ENCODE data around the gene GALNT1. TPM values are rescaled to one million over a fixed set of nuclear protein-coding genes. Genes with fewer than 3 reads are reported as not detected.
"Not testable (repeated sequence)": the region's sequence is repeated elsewhere in the genome, so short reads cannot be mapped to it uniquely, and the experiment has no call there.

Gene GALNT1
- total RNA-seq, 4 donors from 2014 or later: 42.7 to 59.7 (median 54.1) TPM

DNA sequence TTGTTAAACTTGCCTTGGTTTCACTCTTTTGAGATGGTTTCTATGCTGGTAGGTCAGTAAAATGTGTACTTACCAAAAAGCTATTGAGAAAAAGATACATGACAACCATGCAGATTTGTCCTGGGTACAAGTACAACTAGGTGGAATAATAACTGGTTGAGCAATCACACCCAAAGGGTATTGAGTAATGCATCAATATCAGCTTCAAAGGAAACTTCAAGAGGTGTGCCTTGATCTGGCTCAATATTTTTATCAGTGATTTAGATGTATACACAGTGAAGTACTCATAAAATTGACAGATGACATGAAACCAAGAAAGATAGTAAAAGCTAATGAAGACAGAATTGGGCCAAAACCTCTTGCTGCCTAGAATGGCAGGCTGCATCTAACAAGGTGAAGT lies 21.7 kb upstream of the GALNT1 start:
- TF ChIP-seq CTCF (IDR thresholded peaks at IDR 0.05): no peak
- ATAC-seq (ENCODE audit: low FRiP score) (no peak), DNase-seq (ENCODE audit: low spot score) (no peak)

DNA sequence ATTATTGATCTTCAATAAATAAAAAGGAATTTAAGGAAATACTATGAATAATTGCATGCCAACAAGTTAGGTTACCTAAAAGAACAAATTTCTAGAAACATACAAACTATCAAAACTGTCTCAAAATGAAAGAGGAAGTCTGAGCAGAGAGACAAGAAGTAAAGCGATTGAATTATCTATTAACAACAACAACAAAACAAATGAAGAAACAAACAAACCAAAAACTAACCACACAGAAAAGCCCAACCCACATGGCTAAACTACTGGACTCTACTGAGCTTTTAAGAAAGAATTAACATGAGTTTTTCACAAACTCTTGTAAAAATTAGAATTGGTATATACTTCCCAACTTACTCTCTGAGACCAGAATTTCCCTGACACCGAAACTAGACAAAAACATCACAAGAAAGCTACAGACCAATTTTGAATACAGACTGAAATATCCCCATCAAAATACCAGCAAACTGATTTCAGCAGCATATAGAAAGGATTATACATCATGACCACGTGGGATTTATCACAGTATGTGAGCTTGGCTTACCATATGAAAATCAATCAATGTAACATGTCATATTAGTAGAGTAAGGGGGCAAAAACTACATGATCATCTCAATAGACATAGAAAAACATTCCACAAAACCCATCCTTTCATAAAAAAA lies 16.6 kb upstream of the GALNT1 start:
- DNase-seq (ENCODE audit: low spot score) (no peak), ATAC-seq (ENCODE audit: low FRiP score) (no peak)
- TF ChIP-seq CTCF (IDR thresholded peaks at IDR 0.05): no peak

DNA sequence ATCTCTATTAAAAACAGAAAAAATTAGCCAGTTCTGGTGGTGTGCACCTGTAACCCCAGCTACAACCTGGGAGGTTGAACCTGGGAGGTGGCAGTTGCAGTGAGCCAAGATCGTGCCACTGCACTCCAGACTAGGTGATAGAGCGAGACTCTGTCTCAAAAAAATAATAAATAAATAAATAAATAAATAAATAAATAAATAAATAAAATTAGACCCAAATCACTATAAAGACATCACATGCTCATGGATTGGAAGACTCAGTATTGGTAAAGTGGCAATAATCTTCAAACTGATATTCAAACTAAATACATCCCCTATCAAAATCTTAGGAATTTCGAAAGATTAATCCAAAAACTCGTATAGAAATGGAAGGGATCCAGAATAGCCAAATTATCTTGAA lies 15.5 kb upstream of the GALNT1 start:
- no peak for TF ChIP-seq CTCF (IDR thresholded peaks at IDR 0.05)
- no peak for ATAC-seq (ENCODE audit: low FRiP score)
- no peak for DNase-seq (ENCODE audit: low spot score)

DNA sequence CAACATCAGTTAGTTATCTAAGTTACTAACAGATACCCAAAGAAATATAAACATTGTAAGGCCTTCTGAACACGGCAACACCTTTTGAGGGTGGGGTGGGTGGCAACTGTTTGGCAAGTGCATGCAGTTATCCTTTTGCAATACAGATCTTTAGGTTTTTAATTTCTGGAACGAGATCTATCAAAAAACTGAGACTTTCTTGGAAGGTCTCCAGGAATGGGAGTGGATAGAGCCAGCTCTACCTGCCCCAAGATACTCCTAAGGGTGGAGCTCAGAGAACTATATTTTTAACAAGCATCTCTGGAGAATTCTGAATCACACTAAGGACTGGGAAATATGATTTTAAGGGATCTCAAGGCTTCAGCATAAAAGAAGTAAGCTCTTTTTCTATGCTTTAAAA lies 11.4 kb upstream of the GALNT1 start:
- DNase-seq (ENCODE audit: low spot score) (no peak), ATAC-seq (ENCODE audit: low FRiP score) (no peak)
- no peak for TF ChIP-seq CTCF (IDR thresholded peaks at IDR 0.05)

- no peak for TF ChIP-seq CTCF (IDR thresholded peaks at IDR 0.05)
- ATAC-seq (ENCODE audit: low FRiP score) (no peak), DNase-seq (ENCODE audit: low spot score) (no peak)
These were observed 10.4 kb upstream of the GALNT1 start for GRCh38 chr18:35571138-35571537.

GRCh38 chr18:35572644-35573043 lies 8.9 kb upstream of the GALNT1 start:
- no peak for TF ChIP-seq CTCF (IDR thresholded peaks at IDR 0.05)
- DNase-seq (ENCODE audit: low spot score) (no peak), ATAC-seq (ENCODE audit: low FRiP score) (no peak)

DNA sequence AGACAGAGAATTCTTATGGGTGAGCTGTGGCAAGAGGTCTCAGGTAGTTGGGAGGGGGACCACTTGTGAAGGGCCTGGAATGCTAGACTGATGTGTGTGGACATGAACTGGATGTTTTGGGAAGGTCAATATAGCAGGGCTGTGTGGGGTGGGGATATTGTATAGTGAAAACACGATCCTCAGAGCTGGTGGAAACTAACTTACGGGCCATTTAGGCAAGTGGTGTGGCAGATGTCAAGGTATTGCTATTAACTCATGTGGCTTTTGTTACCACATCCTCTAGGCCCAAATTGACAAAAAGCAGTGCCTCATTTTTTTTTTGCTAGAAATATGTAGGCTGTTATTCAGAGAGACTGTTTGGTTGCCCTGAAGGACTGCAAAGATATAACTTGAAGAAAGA lies 8.0 kb upstream of the GALNT1 start:
- ATAC-seq (ENCODE audit: low FRiP score): no peak
- no peak for TF ChIP-seq CTCF (IDR thresholded peaks at IDR 0.05)
- DNase-seq (ENCODE audit: low spot score): no peak

DNA sequence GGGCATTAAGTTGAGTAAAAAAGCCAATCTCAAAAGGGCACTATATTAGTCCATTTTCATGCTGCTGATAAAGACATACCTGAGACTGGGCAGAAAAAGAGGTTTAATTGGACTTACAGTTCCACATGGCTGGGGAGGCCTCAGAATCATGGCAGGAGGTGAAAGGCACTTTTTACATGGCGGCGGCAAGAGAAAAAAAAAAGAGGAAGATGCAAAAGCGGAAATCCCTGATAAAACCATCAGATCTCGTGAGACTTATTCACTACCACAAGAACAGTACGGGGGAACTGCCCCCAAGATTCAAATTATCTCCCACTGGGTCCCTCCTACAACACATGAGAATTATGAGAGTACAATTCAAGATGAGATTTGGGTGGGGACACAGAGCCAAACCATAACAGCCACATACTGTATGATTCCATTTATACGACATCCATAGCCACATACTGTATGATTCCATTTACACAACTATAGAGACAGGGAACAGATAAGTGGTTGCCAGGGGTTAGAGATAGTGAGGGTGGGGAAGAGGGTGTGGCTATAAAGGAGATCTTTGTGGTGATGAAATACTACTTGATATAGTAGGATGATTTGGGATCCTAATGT lies 5.2 kb upstream of the GALNT1 start:
- ATAC-seq (ENCODE audit: low FRiP score); DNase-seq (ENCODE audit: low spot score): not testable (repeated sequence)
